K562 (cell line): Measurements from ENCODE around the gene HAPLN2.

Source experiments
- C11orf30 ChIP-seq: fragments of 450-650 bp; IDR thresholded peaks from 2 replicates; pipeline ENCODE4 v1.6.1; 2016; ENCODE audit warnings: low read depth, mild to moderate bottlenecking
- JUNB ChIP-seq: fragments of 450-650 bp; formaldehyde crosslinking; conservative IDR thresholded peaks from 2 replicates; pipeline ENCODE4 v1.4.0; 2020; ENCODE audit warnings: mild to moderate bottlenecking
- POLR2AphosphoS5 ChIP-seq: IDR thresholded peaks from 2 replicates; pipeline ENCODE4 v1.6.1; 2011; ENCODE audit warnings: mild to moderate bottlenecking, low read depth, low read length, moderate library complexity; ENCODE audit not compliant: control insufficient read depth, insufficient read depth
- RB1 ChIP-seq: fragments of 450-650 bp; IDR thresholded peaks from 2 replicates; pipeline ENCODE4 v1.6.1; 2017; ENCODE audit warnings: low read depth, mild to moderate bottlenecking
- SIN3A ChIP-seq, 2 experiments: fragments of 150-350 bp in 1 of 2; IDR thresholded peaks; 2 replicates each; pipeline ENCODE4 v1.6.1; 2011 to 2016; ENCODE audit warnings: borderline replicate concordance in 2 of 2, low read depth in 2 of 2, low read length in 2 of 2, mild to moderate bottlenecking in 2 of 2, moderate library complexity in 2 of 2; ENCODE audit not compliant: control insufficient read depth in 1 of 2
- ZFP30 ChIP-seq: fragments of 250-450 bp; sonication (Bioruptor Pico); IDR thresholded peaks from 2 replicates; pipeline ENCODE4 v1.8.0; 2022; ENCODE audit warnings: moderate library complexity, mild to moderate bottlenecking, inconsistent platforms, borderline replicate concordance
- ZFP36 ChIP-seq: fragments of 150-350 bp; IDR thresholded peaks from 2 replicates; pipeline ENCODE4 v1.6.1; 2018; ENCODE audit warnings: low read length, low read depth; ENCODE audit not compliant: partially characterized antibody
- ZNF384 ChIP-seq: IDR thresholded peaks from 2 replicates; pipeline ENCODE4 v1.6.1; 2012; ENCODE audit warnings: low read depth, low read length, improper control_type of control experiment
- ZSCAN32 ChIP-seq: fragments of 450-650 bp; formaldehyde crosslinking; IDR thresholded peaks from 2 replicates; pipeline ENCODE4 v1.4.0; 2020; ENCODE audit warnings: mild to moderate bottlenecking, moderate library complexity
- ZZZ3 ChIP-seq: fragments of 450-650 bp; IDR thresholded peaks from 2 replicates; pipeline ENCODE4 v1.6.1; 2016; ENCODE audit warnings: antibody characterized with exemption, mild to moderate bottlenecking, moderate library complexity
- TF ChIP-seq, protein P1 (sequence below): fragments of 450-650 bp; IDR thresholded peaks from 2 replicates; pipeline ENCODE4 v1.6.1; 2016
- TF ChIP-seq, protein P2 (sequence below): fragments of 250-450 bp; sonication (Bioruptor Pico); IDR thresholded peaks from 2 replicates; pipeline ENCODE4 v1.4.0; 2020; ENCODE audit warnings: mild to moderate bottlenecking, moderate library complexity

DNA sequence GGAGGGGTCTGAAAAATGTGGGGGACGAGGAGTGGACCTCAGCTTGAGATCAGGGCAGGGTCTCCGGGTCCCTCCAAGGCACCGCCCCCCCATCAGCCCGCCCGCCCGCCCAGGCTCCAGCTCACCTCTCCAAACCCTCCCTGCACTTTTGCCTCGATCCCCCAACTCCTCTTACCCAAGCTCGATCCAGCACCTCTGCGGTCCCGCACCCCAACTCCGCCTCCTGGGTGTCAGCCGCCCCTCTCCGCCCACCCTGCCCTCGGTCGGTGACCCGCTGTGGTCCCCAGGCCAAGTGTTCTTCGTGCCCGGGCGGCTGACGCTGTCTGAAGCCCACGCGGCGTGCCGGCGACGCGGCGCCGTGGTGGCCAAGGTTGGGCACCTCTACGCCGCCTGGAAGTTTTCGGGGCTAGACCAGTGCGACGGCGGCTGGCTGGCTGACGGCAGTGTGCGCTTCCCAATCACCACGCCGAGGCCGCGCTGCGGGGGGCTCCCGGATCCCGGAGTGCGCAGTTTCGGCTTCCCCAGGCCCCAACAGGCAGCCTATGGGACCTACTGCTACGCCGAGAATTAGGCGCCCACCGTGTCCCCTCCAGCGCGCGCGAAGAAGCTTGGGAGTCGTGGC lies 5.7 kb downstream of the HAPLN2 start:
- TF ChIP-seq, protein P1, sequence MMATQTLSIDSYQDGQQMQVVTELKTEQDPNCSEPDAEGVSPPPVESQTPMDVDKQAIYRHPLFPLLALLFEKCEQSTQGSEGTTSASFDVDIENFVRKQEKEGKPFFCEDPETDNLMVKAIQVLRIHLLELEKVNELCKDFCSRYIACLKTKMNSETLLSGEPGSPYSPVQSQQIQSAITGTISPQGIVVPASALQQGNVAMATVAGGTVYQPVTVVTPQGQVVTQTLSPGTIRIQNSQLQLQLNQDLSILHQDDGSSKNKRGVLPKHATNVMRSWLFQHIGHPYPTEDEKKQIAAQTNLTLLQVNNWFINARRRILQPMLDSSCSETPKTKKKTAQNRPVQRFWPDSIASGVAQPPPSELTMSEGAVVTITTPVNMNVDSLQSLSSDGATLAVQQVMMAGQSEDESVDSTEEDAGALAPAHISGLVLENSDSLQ = no peak
- TF ChIP-seq JUNB (CRISPR knock-in tag) = no peak
- no peak for TF ChIP-seq ZFP36
- no peak for TF ChIP-seq C11orf30
- TF ChIP-seq RB1 = no peak
- TF ChIP-seq ZSCAN32 (CRISPR knock-in tag) = no peak
- TF ChIP-seq POLR2AphosphoS5 = no peak
- TF ChIP-seq ZNF384 = no peak
- TF ChIP-seq ZFP30 = no peak
- no peak for TF ChIP-seq SIN3A (IDR thresholded peaks at IDR 0.05; ENCODE audit: borderline replicate concordance in 2 of 2, control insufficient read depth in 1 of 2, low read depth in 2 of 2, low read length in 2 of 2)
- TF ChIP-seq, protein P2, sequence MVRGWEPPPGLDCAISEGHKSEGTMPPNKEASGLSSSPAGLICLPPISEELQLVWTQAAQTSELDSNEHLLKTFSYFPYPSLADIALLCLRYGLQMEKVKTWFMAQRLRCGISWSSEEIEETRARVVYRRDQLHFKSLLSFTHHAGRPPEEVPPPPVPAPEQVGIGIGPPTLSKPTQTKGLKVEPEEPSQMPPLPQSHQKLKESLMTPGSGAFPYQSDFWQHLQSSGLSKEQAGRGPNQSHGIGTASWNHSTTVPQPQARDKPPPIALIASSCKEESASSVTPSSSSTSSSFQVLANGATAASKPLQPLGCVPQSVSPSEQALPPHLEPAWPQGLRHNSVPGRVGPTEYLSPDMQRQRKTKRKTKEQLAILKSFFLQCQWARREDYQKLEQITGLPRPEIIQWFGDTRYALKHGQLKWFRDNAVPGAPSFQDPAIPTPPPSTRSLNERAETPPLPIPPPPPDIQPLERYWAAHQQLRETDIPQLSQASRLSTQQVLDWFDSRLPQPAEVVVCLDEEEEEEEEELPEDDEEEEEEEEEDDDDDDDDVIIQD (CRISPR knock-in tag) = no peak
- no peak for TF ChIP-seq ZZZ3
